ENCODE measurements around the gene PARG.
"Not testable (repeated sequence)": the region's sequence is repeated elsewhere in the genome, so short reads cannot be mapped to it uniquely, and the experiment has no call there.

The PARG gene

GRCh38 chr10:49908290-49909080 lies 33.3 kb downstream of the PARG start:
- not testable (repeated sequence) for H3K4me3 ChIP-seq (ENCODE audit: low read depth, low read length)

GRCh38 chr10:49903829-49904228 lies 38.0 kb downstream of the PARG start:
- not testable (repeated sequence) for H3K4me3 ChIP-seq (ENCODE audit: low read depth, low read length)

GRCh38 chr10:49900406-49900805 lies 41.4 kb downstream of the PARG start:
- H3K4me3 ChIP-seq (ENCODE audit: low read depth, low read length), result not testable (repeated sequence)

- H3K4me3 ChIP-seq (ENCODE audit: low read depth, low read length), result not testable (repeated sequence)
Measured at GRCh38 chr10:49899999-49900398, 41.8 kb downstream of the PARG start.

- H3K4me3 ChIP-seq (ENCODE audit: low read depth, low read length), result not testable (repeated sequence)
Measured at GRCh38 chr10:49890025-49890424, 51.8 kb downstream of the PARG start.

GRCh38 chr10:49884739-49885331 lies 57.0 kb downstream of the PARG start:
- not testable (repeated sequence) for H3K4me3 ChIP-seq (ENCODE audit: low read depth, low read length)

GRCh38 chr10:49883852-49884251 lies 58.0 kb downstream of the PARG start:
- not testable (repeated sequence) for H3K4me3 ChIP-seq (ENCODE audit: low read depth, low read length)

GRCh38 chr10:49882327-49882726 lies 59.5 kb downstream of the PARG start:
- not testable (repeated sequence) for H3K4me3 ChIP-seq (ENCODE audit: low read depth, low read length)

- H3K4me3 ChIP-seq (ENCODE audit: low read depth, low read length), result not testable (repeated sequence)
Measured at GRCh38 chr10:49872740-49873139, 69.1 kb downstream of the PARG start.

GRCh38 chr10:49871462-49871861 lies 70.4 kb downstream of the PARG start:
- H3K4me3 ChIP-seq (ENCODE audit: low read depth, low read length), result not testable (repeated sequence)

- H3K4me3 ChIP-seq (ENCODE audit: low read depth, low read length), result not testable (repeated sequence)
Measured at GRCh38 chr10:49859933-49860332, 81.9 kb downstream of the PARG start.

GRCh38 chr10:49858697-49859382 lies 83.0 kb downstream of the PARG start:
- not testable (repeated sequence) for H3K4me3 ChIP-seq (ENCODE audit: low read depth, low read length)

GRCh38 chr10:49849520-49849919 lies 92.3 kb downstream of the PARG start:
- H3K4me3 ChIP-seq (ENCODE audit: low read depth, low read length), result not testable (repeated sequence)

GRCh38 chr10:49844775-49845595 lies 96.8 kb downstream of the PARG start:
- H3K4me3 ChIP-seq (ENCODE audit: low read depth, low read length), result no peak overlapping the region
- no peak for TF ChIP-seq CTCF (IDR thresholded peaks at IDR 0.05; ENCODE audit: borderline replicate concordance, insufficient read depth, low read depth, low read length)

- H3K4me3 ChIP-seq (ENCODE audit: low read depth, low read length), result not testable (repeated sequence)
Measured at GRCh38 chr10:49842333-49842628, 99.5 kb downstream of the PARG start.

Measured in GM12875 (cell line).